ENCODE data around the gene EMX1. TPM values are rescaled to one million over a fixed set of nuclear protein-coding genes. Genes with fewer than 3 reads are reported as not detected.

Gene EMX1
- total and polyA plus RNA-seq, 12 donors: 0.01 to 0.07 TPM; not detected in 10

DNA sequence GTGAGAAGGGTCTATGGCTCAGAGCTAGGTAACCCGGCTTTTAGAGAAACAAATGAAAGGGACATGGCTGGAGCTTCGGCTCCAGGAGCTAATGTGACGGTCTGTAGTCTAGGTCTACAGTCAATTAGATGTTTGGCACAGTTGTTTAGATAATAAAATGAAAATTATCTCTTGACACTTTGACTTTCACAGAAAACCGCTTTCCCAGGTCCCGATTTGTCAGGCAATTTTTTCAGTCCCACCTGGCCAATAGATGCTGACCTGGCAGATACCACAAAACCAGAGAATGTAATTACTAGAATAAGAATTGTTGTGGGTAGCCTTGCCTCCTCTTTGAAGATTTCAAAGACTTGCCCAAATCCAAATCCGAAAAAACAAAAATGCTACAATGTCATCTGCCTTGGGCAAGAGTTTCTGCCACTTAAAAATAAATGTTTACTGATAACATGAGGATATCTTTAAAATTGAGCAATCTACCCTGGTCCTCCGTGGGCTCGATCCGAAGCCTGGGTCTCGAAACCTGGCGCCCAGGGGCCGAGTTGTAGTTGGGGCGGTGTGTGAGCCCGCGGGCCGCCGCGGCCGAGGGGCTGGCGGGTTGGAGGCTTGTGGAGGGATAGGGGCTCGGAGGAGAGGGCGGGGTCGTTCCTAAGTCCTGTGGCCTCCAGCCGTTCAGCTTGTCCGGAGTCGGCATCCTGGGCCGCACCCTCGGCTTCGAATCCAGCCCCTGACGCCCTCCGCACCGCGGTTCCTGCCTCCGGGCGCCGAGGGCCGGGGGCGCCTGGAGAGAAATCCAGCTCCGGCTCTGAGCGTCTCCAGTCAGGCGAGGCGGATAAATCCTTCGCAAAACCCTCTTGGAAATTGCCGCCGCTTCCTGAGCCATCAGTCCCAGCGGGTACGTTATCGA lies 2.3 kb downstream of the EMX1 start:
- Histone ChIP-seq H3K4me3 (peak overlapping the region in 8 of 10 donors; percentile 2 to 47 (median 38)), H3K36me3 (no peaks in the 10 kb centered on the region), H3K9me3 (no peaks in the 10 kb centered on the region), H3K27ac (no peak overlapping the region), H3K4me1 (peaks cover 37 to 71% (median 60%) of the 10 kb centered on the region in 9 donors), H3K27me3 (peaks cover 74 to 100% (median 99%) of the 10 kb centered on the region in 7 donors)
- DNase-seq (no peak), ATAC-seq (no peak)
- 3 to 5% methylated on average over 48 of the region's 48 CpGs for WGBS, 2 donors
- TF ChIP-seq, protein P1, sequence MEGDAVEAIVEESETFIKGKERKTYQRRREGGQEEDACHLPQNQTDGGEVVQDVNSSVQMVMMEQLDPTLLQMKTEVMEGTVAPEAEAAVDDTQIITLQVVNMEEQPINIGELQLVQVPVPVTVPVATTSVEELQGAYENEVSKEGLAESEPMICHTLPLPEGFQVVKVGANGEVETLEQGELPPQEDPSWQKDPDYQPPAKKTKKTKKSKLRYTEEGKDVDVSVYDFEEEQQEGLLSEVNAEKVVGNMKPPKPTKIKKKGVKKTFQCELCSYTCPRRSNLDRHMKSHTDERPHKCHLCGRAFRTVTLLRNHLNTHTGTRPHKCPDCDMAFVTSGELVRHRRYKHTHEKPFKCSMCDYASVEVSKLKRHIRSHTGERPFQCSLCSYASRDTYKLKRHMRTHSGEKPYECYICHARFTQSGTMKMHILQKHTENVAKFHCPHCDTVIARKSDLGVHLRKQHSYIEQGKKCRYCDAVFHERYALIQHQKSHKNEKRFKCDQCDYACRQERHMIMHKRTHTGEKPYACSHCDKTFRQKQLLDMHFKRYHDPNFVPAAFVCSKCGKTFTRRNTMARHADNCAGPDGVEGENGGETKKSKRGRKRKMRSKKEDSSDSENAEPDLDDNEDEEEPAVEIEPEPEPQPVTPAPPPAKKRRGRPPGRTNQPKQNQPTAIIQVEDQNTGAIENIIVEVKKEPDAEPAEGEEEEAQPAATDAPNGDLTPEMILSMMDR (IDR thresholded peaks at IDR 0.05): no peak
- intact Hi-C loops (cut with DNase I): no loop called here

DNA sequence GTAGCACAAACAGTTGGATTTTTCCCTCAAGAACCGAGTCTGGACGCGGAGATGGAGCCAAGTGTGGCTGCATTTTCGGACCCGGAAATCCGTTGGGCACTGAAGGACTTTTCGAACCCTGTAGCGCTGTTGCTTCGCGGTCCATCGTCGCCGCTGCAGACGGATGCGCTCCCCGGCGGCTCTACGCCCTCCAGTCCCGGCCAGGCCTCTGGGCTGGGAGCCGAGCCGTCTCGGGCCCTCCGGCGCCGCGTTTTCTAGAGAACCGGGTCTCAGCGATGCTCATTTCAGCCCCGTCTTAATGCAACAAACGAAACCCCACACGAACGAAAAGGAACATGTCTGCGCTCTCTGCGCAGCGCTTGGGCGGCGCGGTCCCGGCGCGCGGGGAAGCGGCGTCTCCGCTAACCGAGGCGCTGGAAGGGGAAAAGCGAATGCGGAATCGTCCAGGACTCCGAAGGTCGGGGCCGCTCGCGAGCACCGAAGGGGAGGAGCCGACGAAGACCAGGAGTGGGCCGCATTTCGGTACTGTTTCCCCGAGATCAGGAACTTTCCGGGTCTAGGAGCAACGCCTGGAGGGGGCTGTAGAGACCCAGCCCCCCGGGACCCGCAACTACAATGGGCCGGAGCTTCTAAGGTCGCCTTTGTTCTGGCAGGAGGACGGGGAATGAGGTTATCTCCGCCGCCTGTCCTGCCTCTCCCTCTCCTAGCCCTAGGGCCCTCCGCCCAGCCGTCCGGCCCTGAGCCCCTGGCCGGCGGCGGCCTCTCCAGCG lies 3.2 kb downstream of the EMX1 start:
- intact Hi-C loops (cut with DNase I): no loop called here
- Histone ChIP-seq H3K9me3 (no peaks in the 10 kb centered on the region), H3K4me3 (peak overlapping the region; percentile 2 to 47 (median 38)), H3K27me3 (peaks cover 74 to 100% (median 99%) of the 10 kb centered on the region in 7 donors), H3K36me3 (no peaks in the 10 kb centered on the region), H3K27ac (no peak overlapping the region), H3K4me1 (peaks cover 36 to 68% (median 60%) of the 10 kb centered on the region in 9 donors)
- DNase-seq (no peak), ATAC-seq (peak in 4 of 8 donors; percentile 6 to 41 (median 23))
- TF ChIP-seq, protein P1 (IDR thresholded peaks at IDR 0.05): no peak
- WGBS, 2 donors: 2% methylated on average over 77 of the region's 77 CpGs

DNA sequence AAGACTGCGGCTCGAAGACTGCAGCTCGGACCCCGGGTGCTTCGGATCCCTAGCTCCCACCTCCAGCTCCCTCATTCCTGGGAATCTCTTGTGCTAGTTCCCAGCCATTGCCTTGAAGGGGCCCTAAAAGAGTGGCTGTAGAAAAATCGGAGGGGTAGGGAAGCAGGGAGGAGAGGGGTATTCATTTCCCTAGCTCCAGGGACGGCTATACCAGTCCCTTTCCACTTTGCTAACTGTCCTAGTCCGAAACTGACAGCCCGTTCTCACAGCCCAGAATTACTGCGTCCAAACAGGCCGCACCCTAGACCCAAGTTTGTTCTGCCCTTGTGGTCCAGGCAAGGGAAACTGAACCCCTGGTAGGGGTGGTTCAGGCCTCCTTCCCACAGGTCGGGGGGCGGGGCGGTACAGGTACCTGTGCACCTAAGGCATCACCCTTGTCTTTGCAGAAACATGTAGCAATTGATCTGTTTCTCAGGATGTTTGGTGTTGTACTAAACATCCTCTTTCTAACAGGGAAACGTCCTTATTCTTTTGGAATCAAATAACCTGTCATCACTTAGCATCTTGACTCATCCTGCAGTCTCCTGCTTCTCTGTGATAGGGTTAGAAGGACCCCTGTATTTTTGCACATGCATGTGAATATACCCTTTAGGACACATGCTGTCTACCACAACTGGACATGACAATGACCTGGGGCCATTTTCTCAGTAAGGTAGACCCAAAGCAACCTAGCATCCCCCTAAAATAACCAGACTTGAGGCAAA lies 4.0 kb downstream of the EMX1 start:
- H3K4me1 ChIP-seq: peaks cover 30 to 61% (median 53%) of the 10 kb centered on the region in 9 donors
- intact Hi-C loops (cut with DNase I): no loop called here
- no peak for ATAC-seq

More for the DNA sequence above, 4.0 kb downstream of the EMX1 start:
- Histone ChIP-seq H3K36me3 (no peaks in the 10 kb centered on the region), H3K27me3 (peaks cover 71 to 100% (median 99%) of the 10 kb centered on the region in 7 donors), H3K4me3 (peak overlapping the region in 4 of 10 donors; percentile 38 to 47 (median 40)), H3K27ac (no peak overlapping the region), H3K9me3 (no peaks in the 10 kb centered on the region)
- 25 to 30% methylated on average over 15 of the region's 15 CpGs for WGBS, 2 donors
- no peak for DNase-seq
- TF ChIP-seq, protein P1 (IDR thresholded peaks at IDR 0.05): no peak
